ENCODE results near the gene METTL6. TPM values are rescaled to one million over a fixed set of nuclear protein-coding genes. Genes with fewer than 3 reads are reported as not detected.

Gene METTL6
- total and polyA plus RNA-seq, 7 experiments from 2014 or later: 7.9 to 23.0 (median 18.3) TPM

DNA sequence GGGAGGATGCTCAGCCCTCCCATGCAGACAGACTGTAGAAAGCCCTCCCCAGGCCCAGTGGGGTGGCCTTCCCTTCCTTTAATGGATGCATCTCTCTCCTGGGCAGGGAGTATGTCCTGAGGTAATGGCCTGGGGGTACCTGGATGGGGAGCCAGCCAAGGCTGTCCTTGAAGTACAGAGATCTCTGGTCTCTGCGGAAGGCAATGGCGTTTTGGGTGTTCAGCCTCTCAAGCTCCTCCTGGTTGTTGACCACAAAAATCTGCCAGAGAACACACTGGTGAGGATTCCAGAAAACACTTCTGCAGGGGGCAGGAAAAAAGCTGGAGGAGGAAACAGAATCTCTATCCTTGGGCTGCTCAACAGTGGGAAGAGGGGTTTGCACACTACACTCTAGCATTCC lies 29.0 kb upstream of the METTL6 start:
- Mint-ChIP-seq H3K27ac (no peak overlapping the region), H3K4me3 (no peak overlapping the region), H3K27me3 (no peaks in the 10 kb centered on the region), H3K9me3 (peaks cover 0 to 5% (median 0%) of the 10 kb centered on the region in 11 donors), H3K4me1 (peaks cover 3 to 16% (median 7%) of the 10 kb centered on the region in 7 donors), H3K36me3 (peaks cover 0 to 13% (median 5%) of the 10 kb centered on the region in 5 donors)
- Histone ChIP-seq H3K4me1 (ENCODE audit: control insufficient read depth in 2 of 2, insufficient read depth in 2 of 2, low read length in 2 of 2) (peaks cover 4 to 11% of the 10 kb centered on the region in 2 donors), H3K36me3 (ENCODE audit: control insufficient read depth in 2 of 3, insufficient read depth in 3 of 3, low read length in 3 of 3) (no peaks in the 10 kb centered on the region), H3K4me3 (ENCODE audit: low read length) (no peak overlapping the region), H3K27me3 (ENCODE audit: control insufficient read depth in 2 of 2, insufficient read depth in 2 of 2, low read length in 2 of 2) (no peaks in the 10 kb centered on the region), H3K27ac (ENCODE audit: low read depth, low read length) (no peak overlapping the region), H3K9me3 (ENCODE audit: control insufficient read depth in 2 of 3, low read length in 3 of 3) (no peaks in the 10 kb centered on the region)
- CTCF ChIA-PET: no interaction called here
- POLR2A ChIA-PET: no interaction called here
- DNase-seq (no peak), ATAC-seq (no peak)
- intact Hi-C loops (cut with micrococcal nuclease): no loop called here

DNA sequence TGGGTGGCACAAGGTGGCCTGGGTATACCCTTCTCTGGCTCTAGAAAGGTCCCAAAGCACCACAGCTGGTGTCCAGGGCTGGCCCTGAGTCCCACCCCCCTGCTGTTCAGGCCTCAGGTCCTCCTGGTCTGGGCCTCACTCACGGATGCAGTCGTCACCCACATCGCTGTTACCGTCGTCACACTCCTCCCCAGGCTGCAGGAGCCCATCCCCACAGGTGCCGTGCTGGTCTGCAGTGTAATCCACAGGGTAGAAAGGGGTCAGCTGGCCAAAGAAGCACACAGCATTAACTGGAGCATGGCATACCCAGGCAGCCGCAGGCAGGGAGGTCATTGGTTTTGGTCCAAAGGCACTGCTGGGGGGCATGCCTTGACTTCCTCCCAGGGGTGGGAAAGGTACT lies 28.4 kb upstream of the METTL6 start:
- Histone ChIP-seq H3K36me3 (ENCODE audit: control insufficient read depth in 2 of 3, insufficient read depth in 3 of 3, low read length in 3 of 3) (peaks cover 0 to 4% (median 0%) of the 10 kb centered on the region in 3 experiments), H3K27ac (ENCODE audit: low read depth, low read length) (no peak overlapping the region), H3K4me3 (ENCODE audit: low read length) (no peak overlapping the region), H3K4me1 (ENCODE audit: control insufficient read depth in 2 of 2, insufficient read depth in 2 of 2, low read length in 2 of 2) (peaks cover 0 to 7% of the 10 kb centered on the region in 2 donors), H3K9me3 (ENCODE audit: control insufficient read depth in 2 of 3, low read length in 3 of 3) (no peaks in the 10 kb centered on the region), H3K27me3 (ENCODE audit: control insufficient read depth in 2 of 2, insufficient read depth in 2 of 2, low read length in 2 of 2) (no peaks in the 10 kb centered on the region)
- no peak overlapping the region for H3K4me3 Mint-ChIP-seq
- ChIA-PET CTCF (no interaction called here), POLR2A (no interaction called here)
- ATAC-seq (no peak), DNase-seq (no peak)
- peaks cover 0 to 19% (median 5%) of the 10 kb centered on the region in 5 donors for H3K36me3 Mint-ChIP-seq
- peaks cover 0 to 13% (median 3%) of the 10 kb centered on the region in 7 donors for H3K4me1 Mint-ChIP-seq
- intact Hi-C loops (cut with micrococcal nuclease): no loop called here
- H3K27ac Mint-ChIP-seq: no peak overlapping the region
- peaks cover 0 to 5% (median 0%) of the 10 kb centered on the region in 11 donors for H3K9me3 Mint-ChIP-seq
- no peaks in the 10 kb centered on the region for H3K27me3 Mint-ChIP-seq

DNA sequence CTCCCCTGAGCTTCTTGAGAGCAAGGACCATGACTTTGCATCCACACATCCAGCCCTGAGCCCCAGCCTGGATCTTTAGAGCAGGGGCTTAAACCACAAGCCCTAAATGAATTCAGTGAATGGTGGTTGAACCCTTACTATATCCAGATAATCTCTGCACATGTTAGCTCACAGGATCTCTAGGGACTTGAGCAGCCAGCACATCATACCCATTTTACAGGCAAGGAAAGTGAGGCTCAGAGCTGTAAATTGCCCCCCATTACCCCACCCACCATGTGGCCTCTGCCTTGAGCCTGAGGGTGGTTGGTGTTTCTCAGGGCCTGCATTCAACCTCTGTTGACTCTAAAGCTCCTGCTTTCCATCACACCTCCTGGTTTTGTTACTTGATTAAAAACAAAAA lies 27.6 kb upstream of the METTL6 start:
- ChIA-PET CTCF (interaction anchor here (1.4 kb wide), 1 partner anchor 77 kb away, joined by 3 read pairs; no protein-coding TSS in a partner anchor), POLR2A (no interaction called here)
- Histone ChIP-seq H3K27ac (ENCODE audit: low read depth, low read length) (no peak overlapping the region), H3K4me1 (ENCODE audit: control insufficient read depth in 2 of 2, insufficient read depth in 2 of 2, low read length in 2 of 2) (peaks cover 0 to 1% of the 10 kb centered on the region in 2 donors), H3K36me3 (ENCODE audit: control insufficient read depth in 2 of 3, insufficient read depth in 3 of 3, low read length in 3 of 3) (peaks cover 0 to 4% (median 0%) of the 10 kb centered on the region in 3 experiments), H3K9me3 (ENCODE audit: control insufficient read depth in 2 of 3, low read length in 3 of 3) (no peaks in the 10 kb centered on the region), H3K4me3 (ENCODE audit: low read length) (no peak overlapping the region), H3K27me3 (ENCODE audit: control insufficient read depth in 2 of 2, insufficient read depth in 2 of 2, low read length in 2 of 2) (no peaks in the 10 kb centered on the region)
- intact Hi-C loops (cut with micrococcal nuclease): no loop called here
- Mint-ChIP-seq H3K4me3 (no peak overlapping the region), H3K4me1 (peaks cover 0 to 8% (median under 1%) of the 10 kb centered on the region in 7 donors), H3K27me3 (no peaks in the 10 kb centered on the region), H3K36me3 (peaks cover 0 to 24% (median 5%) of the 10 kb centered on the region in 5 donors), H3K9me3 (peaks cover 0 to 5% (median 0%) of the 10 kb centered on the region in 11 donors), H3K27ac (no peak overlapping the region)
- no peak for DNase-seq
- no peak for ATAC-seq

DNA sequence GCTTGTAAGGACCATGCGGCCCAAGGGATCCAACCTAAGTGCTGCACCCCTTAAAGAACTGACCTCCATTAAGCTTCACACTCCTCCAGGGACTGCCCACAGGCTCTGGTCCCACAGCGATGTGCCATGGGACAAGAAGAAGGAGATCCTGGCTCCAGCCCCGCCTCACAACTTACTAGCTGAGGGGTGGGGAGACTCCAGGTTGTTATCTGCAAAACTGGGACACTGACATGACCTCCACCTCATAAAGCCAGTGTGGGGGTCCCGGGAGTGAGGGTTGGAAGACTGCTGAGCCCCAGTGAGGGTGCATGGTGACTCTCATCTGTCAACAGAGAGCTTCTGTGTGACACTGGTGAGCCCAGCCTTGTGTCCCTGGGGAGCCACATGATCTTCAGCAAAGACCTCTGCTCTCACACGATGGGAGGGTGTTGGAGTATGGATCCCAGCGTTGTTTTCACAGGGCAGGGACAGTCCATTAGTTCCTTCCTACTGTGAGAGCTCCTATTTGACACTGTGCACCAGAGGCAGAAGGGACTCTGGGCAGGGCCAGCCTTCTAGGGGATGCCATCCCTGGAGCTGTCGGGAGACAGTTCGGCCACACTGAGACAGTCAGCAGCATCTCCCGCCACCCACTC lies 26.8 kb upstream of the METTL6 start:
- DNase-seq (no peak), ATAC-seq (no peak)
- H3K9me3 ChIP-seq (ENCODE audit: control insufficient read depth in 2 of 3, low read length in 3 of 3): no peaks in the 10 kb centered on the region
- ChIA-PET POLR2A (no interaction called here), CTCF (interaction anchor here (1.4 kb wide), 1 partner anchor 76 kb away, joined by 3 read pairs; no protein-coding TSS in a partner anchor)
- peaks cover 0 to 24% (median 5%) of the 10 kb centered on the region in 5 donors for H3K36me3 Mint-ChIP-seq
- intact Hi-C loops (cut with micrococcal nuclease): no loop called here
- no peaks in the 10 kb centered on the region for H3K27me3 Mint-ChIP-seq
- no peak overlapping the region for H3K27ac ChIP-seq (ENCODE audit: low read depth, low read length)
- H3K27me3 ChIP-seq (ENCODE audit: control insufficient read depth in 2 of 2, insufficient read depth in 2 of 2, low read length in 2 of 2): no peaks in the 10 kb centered on the region
- peaks cover 0 to 8% (median 0%) of the 10 kb centered on the region in 7 donors for H3K4me1 Mint-ChIP-seq
- H3K9me3 Mint-ChIP-seq: peaks cover 0 to 5% (median 0%) of the 10 kb centered on the region in 11 donors
- no peak overlapping the region for H3K27ac Mint-ChIP-seq
- H3K36me3 ChIP-seq (ENCODE audit: control insufficient read depth in 2 of 3, insufficient read depth in 3 of 3, low read length in 3 of 3): peaks cover 0 to 4% (median 0%) of the 10 kb centered on the region in 3 experiments
- no peak overlapping the region for H3K4me3 Mint-ChIP-seq
- H3K4me3 ChIP-seq (ENCODE audit: low read length): no peak overlapping the region
- no peaks in the 10 kb centered on the region for H3K4me1 ChIP-seq (ENCODE audit: control insufficient read depth in 2 of 2, insufficient read depth in 2 of 2, low read length in 2 of 2)

DNA sequence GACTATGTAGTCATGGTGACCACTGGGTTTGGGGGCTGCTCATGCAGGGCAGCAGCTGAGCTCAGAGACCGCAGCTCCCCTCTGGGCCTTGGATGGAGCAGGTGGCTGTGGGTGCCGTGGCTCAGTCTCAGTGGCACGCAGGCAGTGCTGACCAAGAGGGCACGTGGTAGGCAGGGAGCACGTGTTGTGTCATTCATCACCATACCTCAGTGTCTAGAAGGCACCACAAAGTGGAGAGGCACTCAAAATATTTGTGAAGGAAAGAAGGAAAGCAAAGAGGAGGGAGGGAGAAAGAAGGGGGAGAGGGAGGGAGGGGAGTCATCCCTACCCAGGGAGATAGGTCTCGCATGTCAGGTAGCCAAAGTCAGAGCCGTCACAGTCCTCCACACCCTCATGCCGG lies 26.2 kb upstream of the METTL6 start:
- Mint-ChIP-seq H3K36me3 (peaks cover 0 to 24% (median 5%) of the 10 kb centered on the region in 5 donors), H3K9me3 (peaks cover 0 to 5% (median 0%) of the 10 kb centered on the region in 11 donors), H3K4me1 (peaks cover 0 to 8% (median 0%) of the 10 kb centered on the region in 7 donors), H3K27ac (no peak overlapping the region), H3K27me3 (no peaks in the 10 kb centered on the region), H3K4me3 (no peak overlapping the region)
- H3K4me1 ChIP-seq (ENCODE audit: control insufficient read depth in 2 of 2, insufficient read depth in 2 of 2, low read length in 2 of 2): no peaks in the 10 kb centered on the region
- H3K9me3 ChIP-seq (ENCODE audit: control insufficient read depth in 2 of 3, low read length in 3 of 3): no peaks in the 10 kb centered on the region
- H3K27me3 ChIP-seq (ENCODE audit: control insufficient read depth in 2 of 2, insufficient read depth in 2 of 2, low read length in 2 of 2): no peaks in the 10 kb centered on the region
- H3K4me3 ChIP-seq (ENCODE audit: low read length): no peak overlapping the region
- intact Hi-C loops (cut with micrococcal nuclease): no loop called here
- CTCF ChIA-PET: interaction anchor here (1.4 kb wide), 1 partner anchor 75 kb away, joined by 3 read pairs; no protein-coding TSS in a partner anchor
- no peak for ATAC-seq
- no peak overlapping the region for H3K27ac ChIP-seq (ENCODE audit: low read depth, low read length)
- DNase-seq: no peak
- peaks cover 0 to 4% (median 0%) of the 10 kb centered on the region in 3 experiments for H3K36me3 ChIP-seq (ENCODE audit: control insufficient read depth in 2 of 3, insufficient read depth in 3 of 3, low read length in 3 of 3)
- POLR2A ChIA-PET: no interaction called here

DNA sequence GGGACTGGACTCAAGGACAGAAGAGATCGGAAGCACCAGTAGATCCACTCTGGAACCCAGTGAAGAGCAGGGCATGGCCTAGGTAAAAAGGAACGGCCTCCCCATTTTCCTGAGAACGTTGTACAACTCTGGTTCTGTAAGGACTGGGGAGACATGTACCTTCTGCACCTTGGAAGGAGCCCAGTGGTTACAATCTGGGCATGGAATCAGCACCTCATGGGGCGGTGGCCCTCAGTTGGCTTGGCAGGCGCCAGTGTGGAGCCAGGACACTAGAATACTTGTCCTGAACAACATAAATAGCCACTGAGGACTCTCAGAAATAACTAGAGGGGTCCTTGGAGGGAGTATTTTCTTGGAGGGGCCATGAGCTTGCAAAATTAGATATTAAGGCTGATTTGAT lies 25.6 kb upstream of the METTL6 start:
- Histone ChIP-seq H3K4me3 (ENCODE audit: low read length) (no peak overlapping the region), H3K36me3 (ENCODE audit: control insufficient read depth in 2 of 3, insufficient read depth in 3 of 3, low read length in 3 of 3) (peaks cover 0 to 4% (median 0%) of the 10 kb centered on the region in 3 experiments), H3K27ac (ENCODE audit: low read depth, low read length) (no peak overlapping the region), H3K9me3 (ENCODE audit: control insufficient read depth in 2 of 3, low read length in 3 of 3) (no peaks in the 10 kb centered on the region), H3K4me1 (ENCODE audit: control insufficient read depth in 2 of 2, insufficient read depth in 2 of 2, low read length in 2 of 2) (no peaks in the 10 kb centered on the region), H3K27me3 (ENCODE audit: control insufficient read depth in 2 of 2, insufficient read depth in 2 of 2, low read length in 2 of 2) (no peaks in the 10 kb centered on the region)
- ChIA-PET CTCF (no interaction called here), POLR2A (no interaction called here)
- intact Hi-C loops (cut with micrococcal nuclease): no loop called here
- Mint-ChIP-seq H3K27ac (no peak overlapping the region), H3K4me3 (no peak overlapping the region), H3K27me3 (no peaks in the 10 kb centered on the region), H3K9me3 (no peaks in the 10 kb centered on the region), H3K36me3 (peaks cover 0 to 19% (median 1%) of the 10 kb centered on the region in 5 donors), H3K4me1 (peaks cover 0 to 8% (median 0%) of the 10 kb centered on the region in 7 donors)
- no peak for DNase-seq
- ATAC-seq: no peak

DNA sequence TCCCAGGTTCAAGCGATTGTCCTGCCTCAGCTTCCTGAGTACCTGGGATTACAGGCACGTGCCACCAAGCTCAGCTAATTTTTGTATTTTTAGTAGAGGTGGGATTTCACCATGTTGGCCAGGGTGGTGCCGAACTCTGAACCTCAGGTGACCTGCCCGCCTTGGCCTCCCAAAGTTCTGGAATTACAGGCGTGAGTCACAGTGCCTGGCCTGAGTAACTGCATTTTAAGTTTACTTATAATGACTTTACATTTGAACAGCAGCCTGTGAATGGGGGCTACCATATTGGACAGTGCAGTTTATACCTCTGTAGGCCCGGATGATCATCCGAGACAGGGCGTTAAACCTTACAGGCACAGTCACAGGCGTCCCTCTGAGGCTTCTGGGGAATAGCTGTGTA lies 24.8 kb upstream of the METTL6 start:
- CTCF ChIA-PET: no interaction called here
- no peaks in the 10 kb centered on the region for H3K4me1 ChIP-seq (ENCODE audit: control insufficient read depth in 2 of 2, insufficient read depth in 2 of 2, low read length in 2 of 2)
- Mint-ChIP-seq H3K9me3 (no peaks in the 10 kb centered on the region), H3K36me3 (peaks cover 0 to 19% (median 1%) of the 10 kb centered on the region in 5 donors), H3K27me3 (no peaks in the 10 kb centered on the region), H3K27ac (no peak overlapping the region), H3K4me1 (peaks cover 0 to 8% (median 0%) of the 10 kb centered on the region in 7 donors), H3K4me3 (no peak overlapping the region)
- POLR2A ChIA-PET: no interaction called here
- ATAC-seq (no peak), DNase-seq (no peak)
- no peaks in the 10 kb centered on the region for H3K27me3 ChIP-seq (ENCODE audit: control insufficient read depth in 2 of 2, insufficient read depth in 2 of 2, low read length in 2 of 2)
- peaks cover 0 to 4% (median 0%) of the 10 kb centered on the region in 3 experiments for H3K36me3 ChIP-seq (ENCODE audit: control insufficient read depth in 2 of 3, insufficient read depth in 3 of 3, low read length in 3 of 3)
- H3K27ac ChIP-seq (ENCODE audit: low read depth, low read length): no peak overlapping the region
- no peaks in the 10 kb centered on the region for H3K9me3 ChIP-seq (ENCODE audit: control insufficient read depth in 2 of 3, low read length in 3 of 3)
- intact Hi-C loops (cut with micrococcal nuclease): no loop called here
- H3K4me3 ChIP-seq (ENCODE audit: low read length): no peak overlapping the region

All from naive thymus-derived CD4-positive, alpha-beta T cell (primary cell).